Brain pericyte (primary cell): Measurements from ENCODE around the gene FOXA1.

Experiments used
- DNase-seq: peaks from one replicate; pipeline ENCODE4 v3.0.0-alpha.2; 2012; ENCODE audit warnings: low read depth, low spot score

The FOXA1 gene

DNA sequence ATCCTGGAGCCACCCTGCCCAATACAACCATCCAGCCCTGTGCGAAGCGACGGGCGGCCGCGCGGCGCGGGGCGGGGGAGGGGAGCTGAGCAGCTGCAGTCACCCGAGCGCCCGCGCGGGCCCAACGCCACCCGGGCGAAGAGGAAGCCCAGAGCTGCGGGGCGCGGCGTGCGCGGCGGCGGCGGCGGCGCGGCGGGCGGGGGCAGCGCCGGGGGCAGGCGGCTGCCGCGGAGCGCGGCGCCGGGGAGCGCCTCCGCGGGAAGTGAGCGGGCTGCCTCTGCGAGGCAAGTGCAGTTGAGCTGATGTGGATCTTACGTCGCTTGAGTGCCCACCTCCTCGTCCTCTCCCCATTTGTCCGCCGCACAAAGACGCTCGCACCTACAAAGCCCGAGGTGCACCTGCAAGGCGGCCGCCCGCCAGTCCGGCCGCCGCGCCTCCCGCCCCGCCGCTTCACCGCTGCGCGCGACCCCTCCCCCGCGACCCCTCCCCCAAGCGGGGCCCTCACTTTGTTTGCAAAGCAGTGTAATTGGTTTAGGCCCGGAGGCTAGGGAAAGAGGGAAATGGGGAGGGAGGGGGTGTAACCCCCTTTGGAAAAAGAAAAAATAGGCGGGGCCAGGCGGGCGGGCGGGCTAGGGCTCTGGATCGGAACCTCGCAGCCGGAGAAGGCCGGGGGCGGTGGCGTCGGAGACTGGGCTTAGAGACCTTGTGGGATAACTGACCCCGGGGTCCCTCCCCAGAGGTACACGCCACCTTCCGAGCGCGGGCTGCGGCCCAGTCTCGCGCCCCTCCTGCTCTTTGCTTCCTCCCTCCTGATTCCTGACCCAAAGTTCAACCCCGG lies at the start of gene FOXA1, which contains the start of gene TTC6:
Gene FOXA1 (minus strand): TSS at position 279 of the 838 bp plus-strand sequence. CDS start 277 bp downstream, at position 2.
Gene TTC6 (plus strand): TSS at position 659 of the 838 bp plus-strand sequence. CDS start 26,436 bp downstream, outside the sequence.
- no peak for DNase-seq

DNA sequence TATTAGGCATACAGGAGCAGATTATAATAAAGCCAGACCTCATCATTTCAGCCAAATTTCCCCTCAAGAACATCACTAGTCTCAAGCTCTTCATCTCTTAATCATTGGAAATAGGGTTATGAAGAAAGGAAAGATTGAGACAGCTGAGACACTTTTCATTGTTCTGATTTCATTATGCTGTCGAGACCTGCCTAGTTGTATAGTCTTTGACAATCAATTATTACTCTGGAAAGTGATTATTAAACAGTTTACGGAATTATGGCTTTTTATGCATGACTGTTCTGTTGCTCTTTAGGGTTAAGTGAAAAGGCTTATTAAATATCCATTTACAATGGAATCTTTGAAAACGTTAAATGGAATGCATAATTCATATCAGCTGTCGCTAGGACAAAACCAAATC lies 48.7 kb upstream of the FOXA1 start:
- DNase-seq = no peak

DNA sequence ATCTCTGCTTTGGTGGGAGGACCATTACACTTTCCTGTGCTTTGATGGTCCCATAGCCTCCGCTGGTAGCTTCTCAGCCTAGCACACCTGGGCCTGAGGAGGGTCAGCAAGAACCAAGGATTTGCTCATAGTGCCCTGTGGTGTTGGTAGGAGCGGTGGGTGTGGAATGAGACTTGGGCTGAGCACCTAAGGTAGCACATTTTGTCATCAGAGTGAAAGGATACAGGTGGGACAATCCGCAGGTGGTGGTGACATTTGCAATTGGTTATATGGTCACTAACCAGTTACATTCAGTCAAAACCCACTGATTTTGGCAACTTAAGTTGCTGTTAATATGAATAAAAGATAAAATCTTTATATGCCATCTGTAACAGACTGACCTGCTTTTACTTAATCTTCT lies 47.1 kb upstream of the FOXA1 start:
- no peak for DNase-seq

- no peak for DNase-seq
These were observed 46.1 kb upstream of the FOXA1 start for GRCh38 chr14:37641117-37641516.

- DNase-seq = no peak
These were observed 43.5 kb upstream of the FOXA1 start for GRCh38 chr14:37638599-37638998.

DNA sequence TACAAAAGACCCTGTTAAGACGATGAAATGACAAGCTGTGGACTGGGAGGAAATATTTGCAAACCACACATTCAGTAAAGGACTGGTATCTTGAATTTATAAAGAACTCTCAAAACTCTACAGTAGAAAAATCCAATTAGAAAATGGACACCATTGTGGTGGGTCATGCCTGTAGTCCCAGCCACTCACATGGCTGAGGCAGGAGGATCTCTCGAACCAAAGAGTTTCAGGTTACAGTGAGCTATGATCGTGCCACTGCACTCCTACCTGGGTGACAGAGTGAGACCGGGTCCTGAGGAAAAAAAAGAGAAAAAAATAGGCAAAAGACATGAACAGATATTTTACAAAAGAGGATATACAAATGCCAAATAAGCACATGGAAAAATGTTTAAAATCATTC lies 42.3 kb upstream of the FOXA1 start:
- DNase-seq = no peak

DNA sequence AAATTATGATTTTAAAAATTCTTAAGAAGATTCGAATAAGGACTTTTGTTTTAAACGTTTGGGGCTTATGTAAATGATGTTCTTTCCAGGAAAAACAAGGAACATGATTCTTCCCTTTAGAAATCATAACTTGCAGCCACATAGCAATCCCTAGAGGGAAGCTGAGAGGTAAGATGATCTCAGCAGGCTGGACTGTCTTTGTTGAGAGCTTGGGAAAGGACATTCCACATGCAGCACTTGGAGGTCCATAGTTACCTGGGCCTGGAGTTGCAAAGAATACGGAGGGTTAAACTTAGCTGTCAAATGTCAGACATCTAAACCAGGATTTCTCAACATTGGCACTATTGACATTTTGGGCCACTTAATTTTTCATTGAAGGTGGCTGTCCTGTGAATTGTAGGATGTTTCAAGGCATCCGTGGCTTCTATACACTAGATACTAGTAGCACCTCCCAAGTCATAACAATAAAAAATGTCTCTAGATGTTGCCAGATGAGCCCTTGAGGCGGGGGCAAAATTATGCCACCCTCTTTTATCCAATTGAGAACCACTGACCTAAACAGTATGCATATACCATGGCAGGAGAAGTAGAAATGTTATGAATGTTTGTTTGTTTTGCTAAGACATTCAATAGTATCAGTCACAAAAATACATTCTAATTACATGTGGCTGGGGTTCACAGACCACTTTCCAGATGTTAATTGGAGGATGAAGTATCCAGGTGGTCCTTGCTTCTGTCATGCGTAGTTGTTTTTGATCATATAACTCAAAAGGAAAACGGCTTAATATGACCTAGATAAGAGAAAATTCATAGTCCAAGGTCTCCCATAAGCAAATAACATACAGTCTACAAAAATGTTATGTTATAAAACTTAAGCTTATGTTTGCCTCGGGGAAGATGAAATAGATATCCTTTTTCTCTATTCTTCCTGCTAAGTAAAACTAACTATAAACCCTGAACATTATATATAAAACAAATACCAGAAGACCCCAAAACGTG lies 30.8 kb upstream of the FOXA1 start:
- no peak for DNase-seq

- DNase-seq = no peak
These were observed 28.9 kb upstream of the FOXA1 start for GRCh38 chr14:37623971-37624370.

- peak; percentile 53 for DNase-seq
These were observed 28.4 kb upstream of the FOXA1 start for GRCh38 chr14:37623426-37623951.

DNA sequence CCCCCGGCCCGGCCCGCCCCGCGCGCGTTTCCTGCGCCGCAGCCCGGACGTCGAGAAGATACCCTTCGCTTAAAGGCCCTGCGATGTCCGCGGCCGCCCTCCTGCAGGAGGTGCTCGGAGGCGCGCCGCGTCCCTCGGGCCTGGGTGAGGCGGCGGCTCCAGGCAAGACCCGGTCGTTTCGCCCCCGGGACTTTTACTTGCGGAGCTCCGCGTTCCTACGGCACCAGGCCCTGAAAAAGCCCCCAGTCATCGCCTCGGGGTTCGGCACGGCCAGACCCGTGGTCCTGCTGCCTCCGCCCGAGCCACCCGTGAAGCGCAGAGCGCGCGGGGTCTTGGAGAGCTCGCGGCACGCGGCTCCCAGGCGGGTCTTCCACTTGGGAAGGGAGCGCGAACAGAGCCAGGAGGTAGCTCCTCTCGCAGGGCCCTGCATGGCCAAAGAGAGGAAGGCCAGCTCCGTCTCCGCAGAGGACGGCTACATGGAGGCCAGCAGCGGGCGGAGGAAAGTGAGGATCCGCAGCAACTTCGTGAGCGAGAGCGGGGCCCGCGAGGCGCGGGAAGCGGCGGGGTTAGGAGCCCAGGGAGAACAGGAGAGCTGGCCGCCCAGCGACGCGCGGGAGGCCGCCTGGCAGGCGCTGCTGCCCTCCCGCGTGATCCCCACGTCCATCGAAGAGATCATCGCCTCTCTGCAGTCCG lies 27.3 kb upstream of the FOXA1 start:
- no peak for DNase-seq

GRCh38 chr14:37620856-37621255 lies 25.8 kb upstream of the FOXA1 start:
- DNase-seq = no peak

GRCh38 chr14:37618498-37619028 lies 23.5 kb upstream of the FOXA1 start:
- no peak for DNase-seq

GRCh38 chr14:37617864-37618365 lies 22.9 kb upstream of the FOXA1 start:
- no peak for DNase-seq

DNA sequence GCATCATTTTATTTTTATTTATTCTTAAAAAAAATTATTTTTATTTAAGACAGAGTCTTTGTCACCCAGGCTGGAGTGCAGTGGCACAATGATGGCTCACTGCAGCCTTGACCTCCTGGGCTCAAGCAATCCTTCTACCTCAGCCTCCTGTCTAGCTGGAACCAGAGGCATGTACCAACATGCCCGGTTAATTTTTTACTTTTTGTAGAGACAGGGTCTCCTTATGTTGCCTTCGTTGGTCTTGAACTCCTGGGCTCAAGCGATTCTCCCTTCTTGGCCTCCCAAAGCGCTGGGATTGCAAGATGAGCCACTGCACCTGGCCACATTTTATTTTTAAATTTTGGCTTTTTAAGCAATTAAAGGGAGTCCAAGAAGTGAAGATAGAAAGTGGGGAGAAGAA lies 21.8 kb upstream of the FOXA1 start:
- DNase-seq = no peak

- no peak for DNase-seq
These were observed 20.7 kb upstream of the FOXA1 start for GRCh38 chr14:37615582-37616289.

- DNase-seq = no peak
These were observed 16.0 kb upstream of the FOXA1 start for GRCh38 chr14:37610945-37611523.

- DNase-seq = no peak
These were observed 13.6 kb upstream of the FOXA1 start for GRCh38 chr14:37608649-37609048.

DNA sequence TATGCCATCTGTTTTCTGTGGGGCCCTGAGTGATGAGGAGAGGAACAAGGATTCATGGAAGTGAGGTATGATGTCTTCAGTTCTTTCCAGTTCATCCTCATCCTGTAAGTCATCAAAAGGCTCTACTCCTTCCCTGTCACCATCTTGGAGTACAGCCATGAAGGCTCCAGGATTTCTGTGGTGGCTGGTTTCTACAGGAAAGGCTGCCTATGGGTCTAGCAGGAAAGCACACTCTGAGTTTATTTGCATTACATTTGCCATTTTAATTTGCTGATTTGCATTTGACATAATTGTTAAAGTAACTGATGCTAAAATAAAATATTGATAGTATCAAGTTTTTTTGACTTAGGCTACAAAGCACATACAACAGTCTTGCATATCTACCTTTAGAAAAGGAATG lies 11.6 kb upstream of the FOXA1 start:
- no peak for DNase-seq

- DNase-seq = no peak
These were observed 8.7 kb upstream of the FOXA1 start for GRCh38 chr14:37603688-37604251.
